GM10847 (cell line): ENCODE measurements around the gene ZNF664.

Experiments used
- POLR2A ChIP-seq: IDR thresholded peaks from 2 replicates; pipeline ENCODE4 v1.6.1; 2011; ENCODE audit not compliant: insufficient read length; ENCODE audit errors: extremely low read depth

ZNF664 gene

GRCh38 chr12:124039276-124039675 lies 66.3 kb downstream of the ZNF664 start:
- TF ChIP-seq POLR2A = no peak

DNA sequence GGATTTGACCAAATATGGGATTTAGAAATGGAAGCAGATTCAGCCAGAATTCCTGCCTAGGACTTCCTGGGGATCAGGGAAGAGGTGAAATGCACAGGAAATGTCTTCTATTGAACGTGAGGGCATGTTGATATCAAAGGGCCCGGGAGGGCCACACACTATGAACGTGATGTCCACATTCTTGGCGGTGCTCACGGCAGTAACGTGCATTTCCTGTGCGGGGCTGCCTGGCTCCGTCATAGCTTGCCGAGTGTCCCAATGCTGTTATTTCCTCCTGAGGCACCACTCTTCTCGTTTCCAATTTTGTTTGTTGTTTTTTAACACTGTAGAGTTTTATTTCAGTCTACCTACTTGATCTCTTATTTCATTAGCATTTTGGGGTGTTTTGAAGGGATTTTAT lies 67.3 kb downstream of the ZNF664 start:
- no peak for TF ChIP-seq POLR2A

GRCh38 chr12:124040737-124041136 lies 67.7 kb downstream of the ZNF664 start:
- no peak for TF ChIP-seq POLR2A

GRCh38 chr12:124041907-124042306 lies 68.9 kb downstream of the ZNF664 start:
- TF ChIP-seq POLR2A = no peak

GRCh38 chr12:124044021-124044420 lies 71.0 kb downstream of the ZNF664 start:
- no peak for TF ChIP-seq POLR2A

GRCh38 chr12:124044809-124045321 lies 71.8 kb downstream of the ZNF664 start:
- no peak for TF ChIP-seq POLR2A

DNA sequence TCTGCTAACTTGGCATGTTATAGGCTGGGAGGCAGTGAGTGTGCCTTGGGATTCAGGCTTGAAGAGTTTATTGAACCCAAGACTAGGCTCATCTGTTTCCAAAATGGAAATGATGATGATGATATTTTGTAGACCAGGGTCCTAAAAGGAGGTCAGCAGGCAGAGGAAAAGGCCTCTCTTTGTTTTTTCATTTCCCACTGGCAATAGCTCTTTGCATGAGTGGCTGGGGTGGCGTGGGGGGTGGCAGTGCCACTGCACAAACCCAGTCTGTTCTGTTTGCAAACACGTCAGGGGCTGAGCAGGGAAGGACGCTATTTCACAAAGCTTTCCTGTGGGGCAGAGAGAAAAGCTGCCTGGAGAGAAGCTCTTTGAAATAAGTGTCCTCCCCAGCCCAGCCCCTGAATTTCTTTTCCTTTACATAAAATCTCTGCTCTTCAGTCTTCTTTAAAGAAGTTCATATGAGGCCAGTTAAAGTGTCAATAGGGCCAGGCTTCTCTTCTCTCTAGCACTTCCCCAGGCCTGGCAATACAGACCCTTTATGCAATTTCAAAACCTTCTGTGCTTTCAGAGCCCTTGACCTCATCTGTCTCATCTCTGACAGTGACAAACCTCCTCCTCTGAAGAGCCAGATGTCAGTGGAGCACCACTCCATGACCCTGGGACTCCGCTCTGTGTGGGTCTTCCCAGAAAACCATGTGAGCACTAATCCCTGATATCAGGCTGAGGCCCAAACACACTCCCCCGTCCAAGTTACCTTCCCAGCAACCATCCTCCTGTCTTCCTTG lies 72.8 kb downstream of the ZNF664 start:
- no peak for TF ChIP-seq POLR2A

DNA sequence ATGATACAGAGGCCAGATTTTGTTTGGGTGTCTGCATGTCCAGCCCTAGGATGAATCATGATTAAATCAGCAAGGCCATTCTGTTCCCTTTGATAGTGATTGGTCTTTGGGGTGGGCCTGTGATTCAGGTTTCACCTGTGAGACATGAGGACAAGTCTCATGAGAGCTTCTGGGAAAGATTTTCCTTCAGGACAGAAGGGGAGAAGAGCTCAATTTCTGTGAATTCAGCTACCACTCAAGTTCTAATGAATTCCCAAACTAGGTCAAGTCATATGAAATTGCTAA lies 73.4 kb downstream of the ZNF664 start:
- no peak for TF ChIP-seq POLR2A

GRCh38 chr12:124047045-124047566 lies 74.1 kb downstream of the ZNF664 start:
- no peak for TF ChIP-seq POLR2A

DNA sequence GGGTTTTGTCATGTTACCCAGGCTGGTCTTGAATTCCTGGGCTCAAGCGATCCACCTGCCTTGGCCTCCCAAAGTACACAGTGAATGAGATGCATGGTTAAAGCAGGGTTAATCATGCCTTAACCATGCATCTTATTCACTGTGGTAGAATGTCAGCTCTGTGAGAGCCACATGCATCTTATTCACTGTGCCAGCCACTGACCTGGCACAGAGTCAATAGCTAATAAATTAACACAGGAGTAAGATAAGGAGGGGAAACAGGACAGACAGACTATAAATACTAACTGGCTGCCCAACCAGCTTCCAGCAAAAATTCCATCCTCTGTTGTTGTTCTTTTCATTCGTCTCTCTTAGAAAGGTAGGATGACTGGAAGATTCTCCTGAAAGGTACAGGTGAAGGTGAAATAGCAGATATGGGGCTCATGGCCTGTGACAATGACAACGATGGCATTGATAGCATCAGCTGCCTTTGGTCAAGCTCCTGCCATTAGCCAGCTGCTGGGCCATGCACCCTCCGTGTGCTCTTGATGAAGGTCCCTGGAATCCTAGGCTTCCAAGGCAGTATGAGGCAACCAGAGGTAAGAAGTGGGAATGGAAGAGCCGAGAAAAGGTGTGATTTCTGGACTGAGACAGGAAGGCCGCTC lies 76.6 kb downstream of the ZNF664 start:
- no peak for TF ChIP-seq POLR2A

DNA sequence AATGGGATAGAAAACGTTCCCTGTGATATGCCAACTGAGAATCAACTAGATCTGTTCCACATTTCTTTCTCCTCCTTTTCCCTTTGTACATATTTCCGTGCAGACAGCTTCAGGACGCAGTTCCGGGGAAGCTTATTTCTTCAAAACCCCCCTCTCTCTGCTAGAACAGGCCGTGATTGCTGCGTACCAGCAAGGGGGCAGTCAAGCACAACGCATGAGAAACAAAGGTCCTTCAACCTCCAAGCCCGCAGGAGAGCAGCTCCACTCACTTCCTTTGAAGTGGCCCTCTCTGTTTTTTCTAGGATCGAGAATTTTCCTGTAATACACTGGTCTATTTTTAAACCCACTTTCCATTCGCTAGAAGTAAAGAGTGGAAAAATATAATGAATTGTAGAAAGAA lies 80.8 kb downstream of the ZNF664 start:
- TF ChIP-seq POLR2A = no peak

DNA sequence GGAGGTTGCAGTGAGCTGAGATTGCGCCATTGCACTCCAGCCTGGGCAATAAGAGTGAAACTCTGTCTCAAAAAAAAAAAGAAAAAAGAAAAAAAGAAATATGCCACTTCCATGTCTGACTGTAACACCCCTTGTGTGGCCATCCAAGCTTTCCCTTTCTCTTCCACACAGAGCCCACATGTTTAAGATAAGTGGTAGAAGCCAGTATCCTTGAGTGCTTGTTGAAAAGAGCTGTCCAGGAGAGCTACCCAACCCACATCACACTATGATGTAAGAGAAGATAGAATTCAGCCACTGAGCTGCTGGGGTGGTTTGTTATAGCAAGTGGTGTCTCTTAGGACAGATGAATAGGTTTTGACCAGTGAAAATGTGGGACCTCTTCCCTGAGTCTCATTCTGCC lies 82.1 kb downstream of the ZNF664 start:
- no peak for TF ChIP-seq POLR2A

GRCh38 chr12:124057691-124058090 lies 84.7 kb downstream of the ZNF664 start:
- no peak for TF ChIP-seq POLR2A

- no peak for TF ChIP-seq POLR2A
Observed at GRCh38 chr12:124059752-124060151, 86.7 kb downstream of the ZNF664 start.
